IMR-90 (cell line): ENCODE measurements around the gene TTYH3. TPM values are rescaled to one million over a fixed set of nuclear protein-coding genes. Genes with fewer than 3 reads are reported as not detected.

ENCODE experiments used
- ATAC-seq: fragments of 200-7000 bp; cut with Tn5 transposase; 2 replicates; pipeline ENCODE4 v1.9.1; 2020; ENCODE audit warnings: low read depth, mild to moderate bottlenecking, moderate library complexity
- BruUV-seq: library from RNA; stranded (reverse); fragments of 400-500 nt; replicated peaks from 2 replicates; lab custom pipeline; 2021; lab: Mats Ljungman, UMichigan
- CTCF ChIA-PET: fragments of 300-600 bp; formaldehyde crosslinking; extraction: SDS; loops from one replicate; lab custom pipeline; 2021; ENCODE audit warnings: antibody characterized with exemption; lab: Yijun Ruan, JAX
- POLR2A ChIA-PET: fragments of 300-600 bp; sonication (Branson Sonifier 250); formaldehyde crosslinking; loops from one replicate; lab custom pipeline; 2022; ENCODE audit warnings: antibody characterized with exemption; ENCODE audit not compliant: unreplicated experiment; lab: Charles Lee
- DNase-seq: peaks from one replicate; pipeline ENCODE4 v3.0.0; 2013
- H2AFZ ChIP-seq: replicated peaks from 2 replicates; pipeline ENCODE3; 2013; ENCODE audit warnings: low read length, mild to moderate bottlenecking; ENCODE audit not compliant: poor library complexity
- H2AK5ac ChIP-seq: 2 replicates; pipeline ENCODE4 v1.6.1; 2013; ENCODE audit warnings: low read depth, low read length, inconsistent platforms
- H2AK9ac ChIP-seq: replicated peaks from 2 replicates; pipeline ENCODE3; 2013; ENCODE audit warnings: mild to moderate bottlenecking, low read depth, low read length, moderate library complexity; ENCODE audit not compliant: poor library complexity
- H2BK120ac ChIP-seq: 2 replicates; pipeline ENCODE4 v1.6.1; 2013; ENCODE audit warnings: low read depth, low read length, inconsistent platforms
- H2BK15ac ChIP-seq: 3 replicates; pipeline ENCODE4 v1.6.1; 2013; ENCODE audit warnings: low read depth, low read length, inconsistent platforms
- H2BK20ac ChIP-seq: 2 replicates; pipeline ENCODE4 v1.6.1; 2013; ENCODE audit warnings: low read depth, mild to moderate bottlenecking, inconsistent platforms, low read length, moderate library complexity
- H2BK5ac ChIP-seq: 2 replicates; pipeline ENCODE4 v1.6.1; 2013; ENCODE audit warnings: mild to moderate bottlenecking, low read depth, low read length, inconsistent platforms; ENCODE audit not compliant: poor library complexity, severe bottlenecking
- H3K14ac ChIP-seq: replicated peaks from 2 replicates; pipeline ENCODE4 v1.6.1; 2013; ENCODE audit warnings: low read depth, low read length, inconsistent platforms
- H3K18ac ChIP-seq: 2 replicates; pipeline ENCODE4 v1.6.1; 2013; ENCODE audit warnings: low read depth, low read length, control low read depth
- H3K23ac ChIP-seq: 2 replicates; pipeline ENCODE4 v1.6.1; 2013; ENCODE audit warnings: low read depth, low read length, inconsistent platforms
- H3K27ac ChIP-seq: 2 replicates; pipeline ENCODE4 v1.5.1; 2013; ENCODE audit warnings: mild to moderate bottlenecking, control low read depth, low read length; ENCODE audit not compliant: insufficient read depth
- H3K27me3 ChIP-seq: 2 replicates; pipeline ENCODE4 v1.6.1; 2013; ENCODE audit warnings: low read length; ENCODE audit not compliant: control insufficient read depth, insufficient read depth
- H3K36me3 ChIP-seq: 2 replicates; pipeline ENCODE4 v1.6.1; 2013; ENCODE audit warnings: low read length, mixed read lengths; ENCODE audit not compliant: control insufficient read depth, insufficient read depth
- H3K4ac ChIP-seq: 2 replicates; pipeline ENCODE4 v1.6.1; 2013; ENCODE audit warnings: low read depth, low read length, inconsistent platforms
- H3K4me1 ChIP-seq: 2 replicates; pipeline ENCODE4 v1.6.1; 2013; ENCODE audit warnings: low read length, mixed read lengths; ENCODE audit not compliant: control insufficient read depth, insufficient read depth
- H3K4me2 ChIP-seq: 2 replicates; pipeline ENCODE4 v1.6.1; 2013; ENCODE audit warnings: low read depth, mild to moderate bottlenecking, control low read depth, low read length, moderate library complexity
- H3K4me3 ChIP-seq: 2 replicates; pipeline ENCODE4 v1.5.1; 2013; ENCODE audit warnings: low read depth, mild to moderate bottlenecking, control low read depth, low read length, moderate library complexity; ENCODE audit not compliant: insufficient read depth
- H3K56ac ChIP-seq: 2 replicates; pipeline ENCODE4 v1.6.1; 2013; ENCODE audit warnings: low read length, inconsistent platforms; ENCODE audit not compliant: insufficient read depth; ENCODE audit errors: extremely low read depth
- H3K79me1 ChIP-seq, 2 experiments: 2 replicates each; pipeline ENCODE4 v1.6.1; 2013; ENCODE audit warnings: low read length in 2 of 2, inconsistent platforms in 1 of 2, low read depth in 1 of 2
- H3K9ac ChIP-seq: 2 replicates; pipeline ENCODE4 v1.6.1; 2013; ENCODE audit warnings: low read depth, low read length, control low read depth
- H3K9me1 ChIP-seq: 2 replicates; pipeline ENCODE4 v1.6.1; 2013; ENCODE audit warnings: low read length, inconsistent platforms; ENCODE audit not compliant: insufficient read depth
- H3K9me3 ChIP-seq: 2 replicates; pipeline ENCODE4 v1.6.1; 2013; ENCODE audit warnings: low read length; ENCODE audit not compliant: control insufficient read depth, insufficient read depth
- H4K20me1 ChIP-seq: 2 replicates; pipeline ENCODE4 v1.6.1; 2013; ENCODE audit warnings: low read length, inconsistent platforms; ENCODE audit not compliant: insufficient read depth
- H4K5ac ChIP-seq: 2 replicates; pipeline ENCODE4 v1.6.1; 2013; ENCODE audit warnings: mild to moderate bottlenecking, low read depth, low read length, control low read depth
- H4K8ac ChIP-seq, 2 experiments: 2 replicates each; pipeline ENCODE4 v1.6.1; 2013; ENCODE audit warnings: low read depth in 2 of 2, low read length in 2 of 2, control low read depth in 1 of 2, inconsistent platforms in 1 of 2
- H4K91ac ChIP-seq: 2 replicates; pipeline ENCODE4 v1.6.1; 2013; ENCODE audit warnings: low read depth, low read length, inconsistent platforms; ENCODE audit not compliant: insufficient read depth
- CTCF ChIP-seq: conservative IDR thresholded peaks from 2 replicates; pipeline ENCODE4 v1.5.1; 2012; ENCODE audit warnings: mild to moderate bottlenecking, low read depth, low read length, improper control_type of control experiment
- RAD21 ChIP-seq: IDR thresholded peaks from 2 replicates; pipeline ENCODE4 v1.6.1; 2012; ENCODE audit warnings: low read length, improper control_type of control experiment
- SMC3 ChIP-seq: fragments of 150-350 bp; IDR thresholded peaks from 2 replicates; pipeline ENCODE4 v1.6.1; 2016; ENCODE audit warnings: low read depth, mild to moderate bottlenecking, antibody characterized with exemption, low read length, moderate library complexity
- WGBS, 2 experiments: methylation state at CpG; one replicate each; pipeline versions ENCODE4 v1.1.5 to v1.1.7; 2013; ENCODE audit warnings: missing lambda C conversion rate in 2 of 2; ENCODE audit not compliant: insufficient read length in 1 of 2; ENCODE audit errors: extremely low coverage in 2 of 2; 5-methylcytosine and 5-hydroxymethylcytosine counted together
- dilution Hi-C: fragments of 300-500 bp; cut with HindIII; formaldehyde crosslinking; loops from one replicate; pipeline ENCODE4 v1.14.3; 2018; ENCODE audit warnings: low sequenced_read_pairs; ENCODE audit not compliant: unreplicated experiment
- in situ Hi-C: fragments of 300-500 bp; cut with MboI; formaldehyde crosslinking; loops from 3 replicates; pipeline ENCODE4 v1.14.3; 2019; ENCODE audit warnings: low sequenced_read_pairs, inconsistent platforms, mixed read lengths
- intact Hi-C: fragments of 100-400 bp; cut with micrococcal nuclease; formaldehyde crosslinking; loops from 2 replicates; pipeline ENCODE4 v1.10.0; 2022
- polyA plus RNA-seq, 3 experiments: library from polyadenylated mRNA; depleted of rRNA; stranded (reverse); fragments of >200 nt; gene quantifications; 2 replicates each; pipeline ENCODE4 v1.2.3, GENCODE V29; 2012; ENCODE audit warnings: low replicate concordance in 1 of 3
- total RNA-seq: library from RNA; depleted of rRNA; stranded (reverse); fragments of >200 nt; gene quantifications from 2 replicates; pipeline ENCODE4 v1.2.3, GENCODE V29; 2012

The TTYH3 gene
- total and polyA plus RNA-seq, 2 of the 4 experiments (the other 2 are of a cell fraction): 5.6 to 82.6 TPM

- Histone ChIP-seq H3K4me3 (no peak overlapping the region), H3K23ac (no peak overlapping the region), H4K8ac (no peak overlapping the region), H3K27me3 (no peaks in the 10 kb centered on the region), H3K9me1 (peaks cover 29% of the 10 kb centered on the region; the same call in 1 of the 2 replicates), H2BK15ac (no peak overlapping the region), H2BK20ac (no peak overlapping the region), H4K20me1 (peaks cover 81% of the 10 kb centered on the region), H3K4me1 (peaks cover 44% of the 10 kb centered on the region), H4K91ac (no peak overlapping the region), H4K5ac (no peak overlapping the region), H3K36me3 (peaks cover 17% of the 10 kb centered on the region), H3K14ac (no peak overlapping the region), H2BK120ac (no peak overlapping the region), H3K4ac (no peak overlapping the region), H3K9me3 (no peaks in the 10 kb centered on the region), H2AK5ac (peak overlapping the region; percentile 67; the same call in 1 of the 2 replicates), H3K18ac (no peak overlapping the region), H2AFZ (no peak overlapping the region), H3K9ac (no peak overlapping the region), H3K79me1 (peaks cover 16 to 87% of the 10 kb centered on the region in 2 experiments; a peak in 3 of 4 replicates), H3K56ac (no peak overlapping the region), H2AK9ac (peak overlapping the region; percentile 4), H3K27ac (no peak overlapping the region), H3K4me2 (no peak overlapping the region), H2BK5ac (peak overlapping the region; percentile 8)
- intact Hi-C loops (loop anchor here (10.0 kb wide), 1 partner anchor 169 kb away; the partner anchor contains the start of gene GRIFIN), dilution Hi-C loops (no loop called here), in situ Hi-C loops (no loop called here)
- TF ChIP-seq RAD21 (0 out of 2 replicates have a peak, but pooled peaks have one; percentile 9), SMC3 (no peak), CTCF (0 out of 2 replicates have a peak, but pooled peaks have one; percentile 6)
- ATAC-seq (no peak), DNase-seq (no peak)
- 94% methylated on average over 8 of the region's 29 CpGs; no CpG with 5 or more reads in 1 of the 2 experiments for WGBS, 2 experiments
- ChIA-PET CTCF (no interaction called here), POLR2A (no interaction called here)
- BruUV-seq: no TSS peak
These were observed 11.8 kb downstream of the TTYH3 start for GRCh38 chr7:2643386-2644219.
